HepG2 (cell line): Measurements from ENCODE around the gene EPO. TPM values are rescaled to one million over a fixed set of nuclear protein-coding genes. Genes with fewer than 3 reads are reported as not detected.
A peak's percentile ranks its signal among the peaks of the same experiment; 100 is the strongest.

Experiments
- ARID4A ChIP-seq: sonication (generic); formaldehyde crosslinking; IDR thresholded peaks from 2 replicates; pipeline ENCODE4 v1.5.0; 2020; ENCODE audit warnings: mild to moderate bottlenecking, missing genetic modification reagents, borderline replicate concordance
- ARNT2 ChIP-seq: sonication (generic); formaldehyde crosslinking; IDR thresholded peaks from 2 replicates; pipeline ENCODE4 v1.8.0; 2022; ENCODE audit warnings: mild to moderate bottlenecking, low read depth, missing genetic modification reagents, moderate library complexity
- ASH2L ChIP-seq: fragments of 300-600, 200-600 bp; sonication (generic); IDR thresholded peaks from 2 replicates; pipeline ENCODE4 v1.7.0; 2017; ENCODE audit warnings: low read depth, mild to moderate bottlenecking, moderate library complexity, mixed read lengths, low read length; ENCODE audit not compliant: insufficient read length
- CENPT ChIP-seq: sonication (generic); formaldehyde crosslinking; IDR thresholded peaks from 2 replicates; pipeline ENCODE4 v1.8.0; 2022; ENCODE audit warnings: low read depth, mild to moderate bottlenecking, moderate library complexity, missing genetic modification reagents
- HOXA3 ChIP-seq: sonication (generic); formaldehyde crosslinking; IDR thresholded peaks from 2 replicates; pipeline ENCODE4 v1.5.0; 2020; ENCODE audit warnings: missing genetic modification reagents
- JARID2 ChIP-seq: sonication (generic); formaldehyde crosslinking; IDR thresholded peaks from 2 replicates; pipeline ENCODE4 v1.8.1; 2023; ENCODE audit warnings: missing genetic modification reagents, inconsistent platforms; ENCODE audit not compliant: insufficient replicate concordance
- KDM5A ChIP-seq: fragments of 200-600 bp; sonication (generic); IDR thresholded peaks from 2 replicates; pipeline ENCODE4 v1.7.0; 2018; ENCODE audit warnings: antibody characterized with exemption, mild to moderate bottlenecking, low read length, borderline replicate concordance
- MLLT10 ChIP-seq: sonication (generic); formaldehyde crosslinking; IDR thresholded peaks from 2 replicates; pipeline ENCODE4 v1.4.0; 2020; ENCODE audit warnings: missing genetic modification reagents
- MXI1 ChIP-seq: IDR thresholded peaks from 3 replicates; pipeline ENCODE4 v1.6.1; 2012; ENCODE audit warnings: low read depth, low read length, inconsistent platforms, borderline replicate concordance
- MZF1 ChIP-seq: sonication (generic); formaldehyde crosslinking; IDR thresholded peaks from 2 replicates; pipeline ENCODE4 v1.8.1; 2023; ENCODE audit warnings: mild to moderate bottlenecking, missing genetic modification reagents, borderline replicate concordance
- NFE2 ChIP-seq: sonication (generic); formaldehyde crosslinking; IDR thresholded peaks from 2 replicates; pipeline ENCODE4 v1.4.0; 2020; ENCODE audit warnings: missing genetic modification reagents
- PHF20 ChIP-seq: sonication (generic); formaldehyde crosslinking; IDR thresholded peaks from 2 replicates; pipeline ENCODE4 v1.5.0; 2020; ENCODE audit warnings: mild to moderate bottlenecking, missing genetic modification reagents
- RBM22 ChIP-seq: fragments of 200-400 bp; formaldehyde crosslinking; optimal IDR thresholded peaks from 2 replicates; pipeline ENCODE3; 2017; ENCODE audit warnings: mild to moderate bottlenecking, low read length, moderate library complexity
- RBM39 ChIP-seq: fragments of 200-400 bp; formaldehyde crosslinking; IDR thresholded peaks from one replicate; pipeline ENCODE4 v1.6.1; 2018; ENCODE audit warnings: antibody characterized with exemption, mild to moderate bottlenecking, low read depth, low read length; ENCODE audit not compliant: poor library complexity, severe bottlenecking
- SIX1 ChIP-seq: sonication (generic); formaldehyde crosslinking; IDR thresholded peaks from 2 replicates; pipeline ENCODE4 v1.4.0; 2020; ENCODE audit warnings: missing genetic modification reagents, borderline replicate concordance
- SKI ChIP-seq: fragments of 450-650 bp; IDR thresholded peaks from one replicate; pipeline ENCODE4 v1.6.1; 2018; ENCODE audit warnings: mild to moderate bottlenecking; ENCODE audit not compliant: partially characterized antibody
- TCF7L2 ChIP-seq: IDR thresholded peaks from 2 replicates; pipeline ENCODE4 v1.6.1; 2011; ENCODE audit warnings: mild to moderate bottlenecking, low read depth, low read length, moderate library complexity
- TFDP2 ChIP-seq: sonication (generic); formaldehyde crosslinking; IDR thresholded peaks from 2 replicates; pipeline ENCODE4 v1.4.0; 2020; ENCODE audit warnings: missing genetic modification reagents
- ZC3H13 ChIP-seq: sonication (generic); formaldehyde crosslinking; IDR thresholded peaks from 2 replicates; pipeline ENCODE4 v1.8.1; 2023; ENCODE audit warnings: mild to moderate bottlenecking, missing genetic modification reagents, moderate library complexity
- ZKSCAN8 ChIP-seq: IDR thresholded peaks from 2 replicates; pipeline ENCODE4 v1.6.1; 2016; ENCODE audit warnings: borderline replicate concordance, missing genetic modification reagents, missing compliant biosample characterization
- ZNF136 ChIP-seq: sonication (generic); formaldehyde crosslinking; IDR thresholded peaks from 2 replicates; pipeline ENCODE4 v1.8.1; 2022; ENCODE audit warnings: low read depth, mild to moderate bottlenecking, moderate library complexity, missing genetic modification reagents
- ZNF251 ChIP-seq: sonication (generic); formaldehyde crosslinking; IDR thresholded peaks from 2 replicates; pipeline ENCODE4 v1.9.0; 2021; ENCODE audit warnings: mild to moderate bottlenecking, missing genetic modification reagents
- ZNF556 ChIP-seq: sonication (generic); formaldehyde crosslinking; IDR thresholded peaks from 2 replicates; pipeline ENCODE4 v1.4.0; 2020; ENCODE audit warnings: mild to moderate bottlenecking, missing genetic modification reagents, borderline replicate concordance
- ZNF737 ChIP-seq: sonication (generic); formaldehyde crosslinking; IDR thresholded peaks from 2 replicates; pipeline ENCODE4 v1.5.0; 2020; ENCODE audit warnings: missing genetic modification reagents, mild to moderate bottlenecking, borderline replicate concordance
- ZNF841 ChIP-seq: sonication (generic); formaldehyde crosslinking; IDR thresholded peaks from 2 replicates; pipeline ENCODE4 v1.8.1; 2023; ENCODE audit warnings: missing genetic modification reagents, borderline replicate concordance
- polyA plus RNA-seq, 8 experiments: library from polyadenylated mRNA; depleted of rRNA in 3 of 8; stranded (reverse) in 7 of 8; unstranded in 1 of 8; fragments of >200 nt; fragmentation: Illumina TruSeq in 4 of 8; extraction: Trizol in 4 of 8; gene quantifications; 2 replicates each; pipeline versions ENCODE4 v1.2.1 to v1.2.3, GENCODE V29; 2011 to 2016; ENCODE audit warnings: low read depth in 4 of 8, missing spikeins in 1 of 8, mixed read lengths in 1 of 8; ENCODE audit not compliant: insufficient read depth in 1 of 8
- total RNA-seq, 5 experiments: library from RNA; depleted of rRNA; stranded (reverse); fragments of >200 nt; fragmentation: Illumina TruSeq; extraction: Trizol; gene quantifications; 2 replicates each; pipeline ENCODE4 v1.2.3, GENCODE V29; 2016; ENCODE audit warnings: low read depth in 1 of 5
- TF ChIP-seq, protein P1 (sequence below): IDR thresholded peaks from 2 replicates; pipeline ENCODE4 v1.6.1; 2016; ENCODE audit warnings: missing genetic modification reagents, missing compliant biosample characterization

Gene EPO
- total and polyA plus RNA-seq, 2 of the 13 experiments (the other 11 are each of a cell fraction or from before 2014, with no cell fraction given), result 10.3 to 25.7 TPM

DNA sequence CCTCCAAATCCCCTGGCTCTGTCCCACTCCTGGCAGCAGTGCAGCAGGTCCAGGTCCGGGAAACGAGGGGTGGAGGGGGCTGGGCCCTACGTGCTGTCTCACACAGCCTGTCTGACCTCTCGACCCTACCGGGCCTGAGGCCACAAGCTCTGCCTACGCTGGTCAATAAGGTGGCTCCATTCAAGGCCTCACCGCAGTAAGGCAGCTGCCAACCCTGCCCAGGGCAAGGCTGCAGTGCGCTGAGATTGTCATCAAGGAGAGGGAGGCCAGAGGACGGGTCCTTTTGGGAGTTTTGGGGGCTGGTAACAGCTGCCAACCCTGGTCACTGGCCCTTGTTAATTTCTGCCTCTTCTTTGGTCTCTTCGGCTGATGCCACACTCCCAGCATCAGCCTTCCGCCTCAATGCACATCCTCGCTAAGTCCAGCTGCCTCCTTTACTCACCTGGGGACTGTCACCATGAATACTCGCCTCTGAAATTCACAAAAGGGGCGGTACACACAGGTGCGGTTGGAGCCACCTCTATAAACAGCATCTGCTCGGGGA lies 3.5 kb downstream of the EPO start (continued):
- TF ChIP-seq ARID4A (CRISPR knock-in tag) (peak; percentile 51; the same call in 1 of the 2 replicates), TCF7L2 (no peak), CENPT (no peak), NFE2 (CRISPR knock-in tag) (no peak), SIX1 (no peak), ZC3H13 (CRISPR knock-in tag) (peak; percentile 95), MLLT10 (CRISPR knock-in tag) (no peak), RBM39 (no peak), ZNF841 (CRISPR knock-in tag) (no peak), ZNF251 (CRISPR knock-in tag) (no peak), HOXA3 (CRISPR knock-in tag) (peak; percentile 83), JARID2 (CRISPR knock-in tag) (no peak), PHF20 (peak; percentile 16; the same call in 1 of the 2 replicates), ARNT2 (CRISPR knock-in tag) (no peak), ASH2L (no peak), KDM5A (no peak), ZNF136 (CRISPR knock-in tag) (0 out of 2 replicates have a peak, but pooled peaks have one; percentile 30), ZNF556 (no peak), MXI1 (no peak), MZF1 (CRISPR knock-in tag) (no peak), ZKSCAN8 (CRISPR knock-in tag) (no peak), TFDP2 (CRISPR knock-in tag) (peak; percentile 36; the same call in 1 of the 2 replicates), RBM22 (no peak), SKI (no peak), ZNF737 (CRISPR knock-in tag) (no peak)
- TF ChIP-seq, protein P1, sequence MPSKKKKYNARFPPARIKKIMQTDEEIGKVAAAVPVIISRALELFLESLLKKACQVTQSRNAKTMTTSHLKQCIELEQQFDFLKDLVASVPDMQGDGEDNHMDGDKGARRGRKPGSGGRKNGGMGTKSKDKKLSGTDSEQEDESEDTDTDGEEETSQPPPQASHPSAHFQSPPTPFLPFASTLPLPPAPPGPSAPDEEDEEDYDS (CRISPR knock-in tag), result peak; percentile 51; the same call in 1 of the 2 replicates
